Measurements from ENCODE around the gene CD22. TPM values are rescaled to one million over a fixed set of nuclear protein-coding genes. Genes with fewer than 3 reads are reported as not detected.

The CD22 gene
- total RNA-seq, 4 donors from 2014 or later = 10.9 to 207 (median 15.7) TPM; not detected in 1

- Histone ChIP-seq H3K4me1 (peaks cover 0 to 7% (median 0%) of the 10 kb centered on the region in 4 donors), H3K9me3 (no peaks in the 10 kb centered on the region), H3K27ac (peak overlapping the region in 1 of 4 donors; percentile 81), H3K27me3 (no peaks in the 10 kb centered on the region), H3K4me3 (peak overlapping the region in 1 of 4 donors; percentile 20), H3K36me3 (no peaks in the 10 kb centered on the region)
- peak in 2 of 3 donors; percentile 72 to 78 for DNase-seq
- no peak for TF ChIP-seq POLR2A (IDR thresholded peaks at IDR 0.05)
- TF ChIP-seq CTCF (IDR thresholded peaks at IDR 0.05) = no peak
Measured at GRCh38 chr19:35332817-35333216, 3.8 kb downstream of the CD22 start.

- peaks cover 0 to 7% (median 0%) of the 10 kb centered on the region in 4 donors for H3K4me1 ChIP-seq
- H3K9me3 ChIP-seq = no peaks in the 10 kb centered on the region
- TF ChIP-seq POLR2A (IDR thresholded peaks at IDR 0.05) (no peak), CTCF (IDR thresholded peaks at IDR 0.05) (no peak)
- peak overlapping the region in 1 of 4 donors; percentile 3 for H3K4me3 ChIP-seq
- H3K27ac ChIP-seq = peak overlapping the region in 1 of 4 donors; percentile 46
- no peaks in the 10 kb centered on the region for H3K36me3 ChIP-seq
- DNase-seq = no peak
- H3K27me3 ChIP-seq = no peaks in the 10 kb centered on the region
Measured at GRCh38 chr19:35334144-35334753, 5.3 kb downstream of the CD22 start.

- no peaks in the 10 kb centered on the region for H3K9me3 ChIP-seq
- H3K4me1 ChIP-seq = peaks cover 0 to 7% (median 0%) of the 10 kb centered on the region in 4 donors
- H3K36me3 ChIP-seq = no peaks in the 10 kb centered on the region
- H3K27ac ChIP-seq = no peak overlapping the region
- H3K27me3 ChIP-seq = no peaks in the 10 kb centered on the region
- TF ChIP-seq CTCF (IDR thresholded peaks at IDR 0.05) (no peak), POLR2A (IDR thresholded peaks at IDR 0.05) (no peak)
- H3K4me3 ChIP-seq = no peak overlapping the region
- no peak for DNase-seq
Measured at GRCh38 chr19:35336166-35336955, 7.4 kb downstream of the CD22 start.

GRCh38 chr19:35337097-35337983 lies 8.4 kb downstream of the CD22 start:
- no peaks in the 10 kb centered on the region for H3K27me3 ChIP-seq
- H3K9me3 ChIP-seq = no peaks in the 10 kb centered on the region
- H3K27ac ChIP-seq = peak overlapping the region in 1 of 4 donors; percentile 10
- no peak overlapping the region for H3K4me3 ChIP-seq
- H3K4me1 ChIP-seq = peaks cover 0 to 7% (median 0%) of the 10 kb centered on the region in 4 donors
- no peaks in the 10 kb centered on the region for H3K36me3 ChIP-seq
- no peak for DNase-seq
- no peak for TF ChIP-seq CTCF (IDR thresholded peaks at IDR 0.05)
- no peak for TF ChIP-seq POLR2A (IDR thresholded peaks at IDR 0.05)

- H3K9me3 ChIP-seq = no peaks in the 10 kb centered on the region
- no peak for TF ChIP-seq POLR2A (IDR thresholded peaks at IDR 0.05)
- TF ChIP-seq CTCF (IDR thresholded peaks at IDR 0.05) = no peak
- H3K4me3 ChIP-seq = no peak overlapping the region
- no peaks in the 10 kb centered on the region for H3K36me3 ChIP-seq
- H3K4me1 ChIP-seq = peaks cover 0 to 7% (median 0%) of the 10 kb centered on the region in 4 donors
- no peak for DNase-seq
- H3K27ac ChIP-seq = no peak overlapping the region
- H3K27me3 ChIP-seq = no peaks in the 10 kb centered on the region
Measured at GRCh38 chr19:35337984-35338296, 9.0 kb downstream of the CD22 start.
